SW 1271 (cell line): Measurements from ENCODE around the gene DCBLD1.
"Not testable (repeated sequence)": the region's sequence is repeated elsewhere in the genome, so short reads cannot be mapped to it uniquely, and the experiment has no call there.

Experiments used
- DNase-seq, 2 experiments: peaks; one replicate each; lab custom pipeline; 2025; lab: John Stamatoyannopoulos, UW

The DCBLD1 gene

DNA sequence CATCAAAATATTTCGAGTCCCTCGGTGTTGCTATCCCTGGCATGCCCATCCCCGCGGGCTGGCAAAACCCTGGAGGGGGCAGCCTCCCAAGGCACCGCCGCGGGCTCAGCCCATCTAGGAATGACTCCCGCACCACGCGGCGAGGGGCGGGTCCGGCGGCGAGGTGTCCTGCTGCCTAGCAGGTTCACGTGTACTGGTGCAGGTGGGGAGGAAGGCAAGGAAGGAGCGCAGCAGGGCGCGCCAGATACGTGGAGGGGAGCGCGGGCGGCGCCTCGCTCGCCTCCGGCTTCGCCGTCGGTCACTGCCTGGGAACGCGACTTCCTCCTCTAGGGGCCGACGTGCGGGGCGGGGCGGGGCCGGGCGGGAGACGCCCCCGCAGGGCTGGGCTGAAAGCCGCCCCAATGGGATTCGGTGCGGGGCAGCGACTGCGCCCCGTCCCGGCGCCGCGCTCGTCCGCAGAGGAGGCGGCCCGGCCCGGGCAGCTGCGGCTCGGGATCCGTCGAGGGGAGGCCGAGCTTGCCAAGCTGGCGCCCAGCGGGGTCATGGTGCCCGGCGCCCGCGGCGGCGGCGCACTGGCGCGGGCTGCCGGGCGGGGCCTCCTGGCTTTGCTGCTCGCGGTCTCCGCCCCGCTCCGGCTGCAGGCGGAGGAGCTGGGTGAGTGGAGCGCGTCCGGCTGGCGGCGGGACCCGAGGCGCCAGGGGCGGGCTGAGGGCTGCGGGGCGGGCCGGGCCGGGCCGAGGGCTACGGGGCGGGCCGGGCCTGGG lies at the start of gene DCBLD1:
TSS of gene DCBLD1 (plus strand) at position 435 of the 764 bp plus-strand sequence. CDS start at position 543, 108 bp downstream.
- peak; percentile 30 to 62 for DNase-seq

- DNase-seq, result peak in 1 of 2 experiments; percentile 2
Measured at GRCh38 chr6:117440706-117441525, 41.6 kb upstream of the DCBLD1 start.

DNA sequence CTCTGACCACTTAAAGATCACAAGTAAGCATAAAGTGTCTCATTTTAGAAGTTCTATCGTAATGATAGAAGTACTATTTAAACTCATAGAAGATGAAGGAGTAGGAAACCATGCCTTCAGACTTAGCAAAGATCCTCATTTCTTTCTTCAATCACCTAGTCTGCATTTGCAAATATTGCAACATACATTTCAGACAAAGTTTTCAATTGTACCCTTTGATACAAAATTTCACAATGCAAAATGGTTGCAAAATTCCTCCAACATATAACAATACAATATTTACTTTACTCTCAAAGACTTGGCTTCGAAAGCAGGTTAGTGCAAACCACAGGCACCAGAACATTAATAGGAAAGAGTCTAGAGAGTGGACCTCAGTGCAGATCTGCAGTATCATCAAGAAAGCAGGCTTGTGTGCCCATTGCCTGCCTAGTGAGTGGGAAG lies 40.6 kb upstream of the DCBLD1 start:
- DNase-seq, result no peak

GRCh38 chr6:117442313-117442712 lies 40.2 kb upstream of the DCBLD1 start:
- DNase-seq, result not testable (repeated sequence)

- no peak for DNase-seq
Measured at GRCh38 chr6:117444600-117444999, 37.9 kb upstream of the DCBLD1 start.

DNA sequence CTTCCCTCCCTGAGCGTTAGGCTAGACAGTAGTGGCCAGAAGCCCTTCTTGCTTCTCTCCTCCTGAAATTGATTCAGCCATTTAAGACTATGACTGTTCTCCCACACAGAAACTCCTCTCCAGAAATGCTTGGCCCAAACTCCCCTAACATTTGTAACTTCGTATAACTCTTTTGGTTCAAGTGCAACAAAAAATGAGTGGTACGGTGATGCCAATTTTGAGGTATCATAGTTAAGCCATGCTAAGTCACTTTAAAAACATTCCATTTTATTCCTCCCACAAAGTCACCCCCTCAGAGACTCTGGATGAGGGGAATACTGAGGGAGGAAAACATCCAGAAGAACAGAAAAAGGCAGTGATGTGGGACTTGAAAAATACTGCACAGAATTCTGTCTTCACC lies 35.6 kb upstream of the DCBLD1 start:
- DNase-seq, result no peak

GRCh38 chr6:117448011-117448410 lies 34.5 kb upstream of the DCBLD1 start:
- DNase-seq, result no peak

GRCh38 chr6:117448732-117449485 lies 33.6 kb upstream of the DCBLD1 start:
- peak in 1 of 2 experiments; percentile 5 for DNase-seq

GRCh38 chr6:117449549-117450439 lies 32.7 kb upstream of the DCBLD1 start:
- peak; percentile 9 to 40 for DNase-seq

DNA sequence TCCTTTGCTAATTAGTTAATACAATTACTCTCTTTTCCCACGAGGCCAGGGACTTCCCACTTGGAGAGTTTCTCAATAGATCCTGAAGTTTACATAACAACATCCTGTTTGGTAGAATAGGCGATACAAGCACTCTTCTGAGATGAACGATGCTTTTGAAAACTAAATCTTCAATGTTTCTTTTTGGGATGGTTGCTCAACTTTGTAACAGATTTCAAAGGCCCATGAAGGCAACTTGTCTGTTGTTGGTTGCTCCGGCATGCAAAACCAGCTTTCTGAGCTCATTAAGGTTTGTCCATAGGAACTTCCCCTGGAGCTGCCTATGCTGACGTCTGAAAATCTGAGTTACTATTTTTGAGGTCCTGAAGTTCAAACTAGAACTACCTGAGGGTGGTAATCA lies 30.8 kb upstream of the DCBLD1 start:
- DNase-seq, result no peak

DNA sequence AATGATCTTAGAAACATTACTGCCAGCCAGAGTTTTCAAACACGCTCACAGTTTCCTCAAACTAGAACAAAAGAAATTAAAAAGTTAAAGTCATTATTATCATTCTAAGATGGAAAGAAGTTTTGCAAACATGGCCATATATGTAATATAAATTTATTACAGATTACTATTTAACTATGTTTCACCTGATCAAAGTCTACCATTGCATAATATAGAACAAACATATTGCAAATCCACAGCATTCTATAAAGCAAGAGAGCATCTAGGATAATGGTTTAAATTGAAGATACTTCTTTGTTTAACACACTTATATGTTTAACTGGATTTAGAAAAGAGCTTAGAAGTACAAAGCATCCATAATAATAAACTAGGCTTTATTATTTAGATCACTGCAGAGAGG lies 26.2 kb upstream of the DCBLD1 start:
- DNase-seq, result no peak

- DNase-seq, result no peak
Measured at GRCh38 chr6:117456998-117457397, 25.5 kb upstream of the DCBLD1 start.

- DNase-seq, result no peak
Measured at GRCh38 chr6:117459204-117459944, 23.1 kb upstream of the DCBLD1 start.

GRCh38 chr6:117463762-117464665 lies 18.5 kb upstream of the DCBLD1 start:
- peak in 1 of 2 experiments; percentile 47 for DNase-seq

GRCh38 chr6:117464700-117465099 lies 17.8 kb upstream of the DCBLD1 start:
- no peak for DNase-seq

DNA sequence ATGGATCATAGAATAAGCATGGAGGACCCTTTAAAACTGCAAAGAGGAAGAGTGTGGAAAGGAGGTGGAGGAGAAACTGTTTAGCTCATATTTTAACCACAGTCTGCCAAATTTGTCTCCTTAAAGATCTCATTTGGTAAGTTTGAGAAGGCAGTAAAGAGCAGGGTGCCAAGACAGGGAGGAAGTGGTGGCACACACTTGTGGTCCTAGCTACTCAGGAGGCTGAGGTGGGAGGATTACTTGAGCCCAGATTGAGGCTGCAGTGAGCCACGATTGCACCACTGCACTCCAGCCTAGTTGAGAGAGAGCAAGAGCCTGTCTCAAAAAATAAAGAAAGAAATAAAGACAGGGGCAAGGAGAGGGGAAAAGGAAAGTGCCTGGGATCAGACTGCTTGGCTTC lies 16.8 kb upstream of the DCBLD1 start:
- no peak for DNase-seq

DNA sequence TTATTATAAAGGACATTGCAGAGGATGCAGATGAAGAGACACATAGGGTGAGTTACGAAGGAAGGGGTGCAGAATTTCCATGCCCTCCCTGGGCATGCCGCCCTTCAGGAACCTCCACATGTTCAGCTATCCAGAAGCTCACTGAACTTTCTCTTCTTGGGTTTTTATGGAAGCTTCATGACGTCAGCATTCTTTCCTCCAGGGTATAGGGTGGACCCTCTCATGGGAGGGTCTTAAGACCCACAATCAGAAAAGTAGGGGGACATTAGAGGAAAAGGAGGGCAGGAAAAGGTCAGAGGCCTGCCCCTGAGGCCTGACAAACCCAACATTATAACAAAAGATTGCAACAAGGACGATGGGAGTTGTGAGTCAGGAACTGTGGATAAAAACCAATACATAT lies 14.6 kb upstream of the DCBLD1 start:
- DNase-seq, result no peak

GRCh38 chr6:117468527-117468926 lies 13.9 kb upstream of the DCBLD1 start:
- not testable (repeated sequence) for DNase-seq

- DNase-seq, result no peak
Measured at GRCh38 chr6:117469356-117469755, 13.1 kb upstream of the DCBLD1 start.
